Ovary (tissue), 3 donors: Measurements from ENCODE around the gene EBF3.

ENCODE experiments used
- POLR2A ChIP-seq: fragments of 450-650 bp; IDR thresholded peaks from one replicate; pipeline ENCODE4 v1.6.1; 2017; ENCODE audit warnings: antibody characterized with exemption, mild to moderate bottlenecking, moderate library complexity
- TF ChIP-seq, protein P1 (sequence below), 3 donors: fragments of 450-650 bp in 2 of 3; fragments of 200-600 bp in 1 of 3; IDR thresholded peaks; one replicate each; pipeline versions ENCODE4 v1.5.1 to v1.8.0; 2016 to 2022; ENCODE audit warnings: antibody characterized with exemption in 3 of 3, mild to moderate bottlenecking in 1 of 3
- donor health status: DM: no; HTN: no; CAD: no.

- TF ChIP-seq, protein P1, sequence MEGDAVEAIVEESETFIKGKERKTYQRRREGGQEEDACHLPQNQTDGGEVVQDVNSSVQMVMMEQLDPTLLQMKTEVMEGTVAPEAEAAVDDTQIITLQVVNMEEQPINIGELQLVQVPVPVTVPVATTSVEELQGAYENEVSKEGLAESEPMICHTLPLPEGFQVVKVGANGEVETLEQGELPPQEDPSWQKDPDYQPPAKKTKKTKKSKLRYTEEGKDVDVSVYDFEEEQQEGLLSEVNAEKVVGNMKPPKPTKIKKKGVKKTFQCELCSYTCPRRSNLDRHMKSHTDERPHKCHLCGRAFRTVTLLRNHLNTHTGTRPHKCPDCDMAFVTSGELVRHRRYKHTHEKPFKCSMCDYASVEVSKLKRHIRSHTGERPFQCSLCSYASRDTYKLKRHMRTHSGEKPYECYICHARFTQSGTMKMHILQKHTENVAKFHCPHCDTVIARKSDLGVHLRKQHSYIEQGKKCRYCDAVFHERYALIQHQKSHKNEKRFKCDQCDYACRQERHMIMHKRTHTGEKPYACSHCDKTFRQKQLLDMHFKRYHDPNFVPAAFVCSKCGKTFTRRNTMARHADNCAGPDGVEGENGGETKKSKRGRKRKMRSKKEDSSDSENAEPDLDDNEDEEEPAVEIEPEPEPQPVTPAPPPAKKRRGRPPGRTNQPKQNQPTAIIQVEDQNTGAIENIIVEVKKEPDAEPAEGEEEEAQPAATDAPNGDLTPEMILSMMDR (IDR thresholded peaks at IDR 0.05) = no peak
- no peak for TF ChIP-seq POLR2A
These were observed 114.7 kb downstream of the EBF3 start for GRCh38 chr10:129849452-129849750.
